GM21526 (cell line): ENCODE data around the gene CHST7.

Experiments
- ATAC-seq: cut with Tn5 transposase; IDR thresholded peaks from one replicate; pipeline ENCODE4 v1.9.1; 2021; ENCODE audit warnings: moderate library complexity; ENCODE audit not compliant: unreplicated experiment, low FRiP score

The CHST7 gene

GRCh38 chrX:46572340-46572936, 1.1 kb upstream of the CHST7 start:
- ATAC-seq, result peak; percentile 51

GRCh38 chrX:46573892-46574773, 568 bp downstream of the CHST7 start:
- ATAC-seq, result peak; percentile 33

GRCh38 chrX:46574774-46575381, 1.3 kb downstream of the CHST7 start:
- no peak for ATAC-seq

GRCh38 chrX:46575586-46575985, 2.0 kb downstream of the CHST7 start:
- no peak for ATAC-seq

- no peak for ATAC-seq
Observed at GRCh38 chrX:46575991-46576392, 2.4 kb downstream of the CHST7 start.

- no peak for ATAC-seq
Observed at GRCh38 chrX:46576458-46576857, 2.9 kb downstream of the CHST7 start.

- ATAC-seq, result no peak
Observed at GRCh38 chrX:46577221-46578005, 3.8 kb downstream of the CHST7 start.

- no peak for ATAC-seq
Observed at GRCh38 chrX:46579250-46579649, 5.7 kb downstream of the CHST7 start.

GRCh38 chrX:46580613-46581012, 7.0 kb downstream of the CHST7 start:
- no peak for ATAC-seq

- ATAC-seq, result no peak
Observed at GRCh38 chrX:46582325-46582724, 8.8 kb downstream of the CHST7 start.

- no peak for ATAC-seq
Observed at GRCh38 chrX:46582966-46583365, 9.4 kb downstream of the CHST7 start.

GRCh38 chrX:46584736-46585135, 11.2 kb downstream of the CHST7 start:
- no peak for ATAC-seq

- no peak for ATAC-seq
Observed at GRCh38 chrX:46587158-46587557, 13.6 kb downstream of the CHST7 start.

- ATAC-seq, result no peak
Observed at GRCh38 chrX:46587753-46588171, 14.2 kb downstream of the CHST7 start.

- ATAC-seq, result no peak
Observed at GRCh38 chrX:46588263-46588662, 14.7 kb downstream of the CHST7 start.

- no peak for ATAC-seq
Observed at GRCh38 chrX:46589977-46590723, 16.6 kb downstream of the CHST7 start.

- ATAC-seq, result no peak
Observed at GRCh38 chrX:46595084-46595483, 21.5 kb downstream of the CHST7 start.

GRCh38 chrX:46597208-46597607, 23.6 kb downstream of the CHST7 start:
- no peak for ATAC-seq

- ATAC-seq, result no peak
Observed at GRCh38 chrX:46597771-46598170, 24.2 kb downstream of the CHST7 start.

- ATAC-seq, result no peak
Observed at GRCh38 chrX:46599051-46599560, 25.5 kb downstream of the CHST7 start.
